ENCODE results near the gene ONECUT2. TPM values are rescaled to one million over a fixed set of nuclear protein-coding genes. Genes with fewer than 3 reads are reported as not detected.

The ONECUT2 gene
- total RNA-seq, 1 donor from 2014 or later = 0.41 TPM

DNA sequence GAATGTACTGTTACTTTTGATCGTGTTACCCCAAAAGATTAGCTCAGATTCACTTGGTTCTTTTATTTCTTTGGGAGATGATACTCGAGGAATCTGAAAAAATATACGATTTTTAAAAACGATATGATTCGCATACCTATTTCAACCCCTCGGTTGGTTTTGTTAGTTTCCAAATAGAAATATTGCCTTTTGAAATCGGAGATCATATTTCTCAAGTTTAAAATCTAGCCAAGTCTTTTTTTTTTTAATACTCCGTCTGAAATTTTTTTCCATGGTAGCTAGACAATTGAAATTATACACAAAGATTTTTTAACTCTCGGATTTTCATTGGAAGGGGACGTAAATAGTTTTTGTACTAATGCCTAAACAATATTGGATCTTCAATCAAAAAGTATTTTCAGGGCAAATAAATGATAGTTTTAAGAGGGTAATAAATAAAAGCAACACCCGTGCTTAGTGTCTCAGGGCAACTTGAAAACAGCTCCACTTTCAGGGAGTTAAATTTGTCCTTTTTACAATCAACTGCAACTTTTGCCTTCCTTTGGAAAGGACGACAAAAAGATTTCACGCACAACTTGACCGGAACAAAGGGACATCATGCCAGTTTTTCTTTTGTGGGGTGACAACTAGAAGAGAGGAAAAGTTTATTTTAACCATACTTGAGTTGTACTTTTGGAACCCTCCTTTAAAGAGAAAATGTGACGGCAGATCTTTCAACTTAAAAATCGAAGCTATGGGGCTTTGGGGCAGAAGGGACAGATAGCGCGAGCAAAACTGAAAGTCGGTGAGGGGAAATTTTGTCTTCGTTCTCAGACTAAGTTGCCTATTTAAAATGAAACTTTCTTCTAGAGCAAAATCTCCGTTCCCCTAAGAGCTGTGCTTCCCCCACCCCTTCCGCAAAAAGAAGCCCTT is 5.8 kb upstream of the ONECUT2 start:
- intact Hi-C loops (cut with micrococcal nuclease) = no loop called here
- peaks cover 7% of the 10 kb centered on the region for H3K9me3 ChIP-seq (replicated peaks)
- DNase-seq = no peak
- H3K27ac ChIP-seq (replicated peaks) = no peak overlapping the region
- peaks cover 34% of the 10 kb centered on the region for H3K4me1 ChIP-seq
- H3K27me3 ChIP-seq (ENCODE audit: low read depth) = peaks cover 100% of the 10 kb centered on the region
- TF ChIP-seq, protein P1, sequence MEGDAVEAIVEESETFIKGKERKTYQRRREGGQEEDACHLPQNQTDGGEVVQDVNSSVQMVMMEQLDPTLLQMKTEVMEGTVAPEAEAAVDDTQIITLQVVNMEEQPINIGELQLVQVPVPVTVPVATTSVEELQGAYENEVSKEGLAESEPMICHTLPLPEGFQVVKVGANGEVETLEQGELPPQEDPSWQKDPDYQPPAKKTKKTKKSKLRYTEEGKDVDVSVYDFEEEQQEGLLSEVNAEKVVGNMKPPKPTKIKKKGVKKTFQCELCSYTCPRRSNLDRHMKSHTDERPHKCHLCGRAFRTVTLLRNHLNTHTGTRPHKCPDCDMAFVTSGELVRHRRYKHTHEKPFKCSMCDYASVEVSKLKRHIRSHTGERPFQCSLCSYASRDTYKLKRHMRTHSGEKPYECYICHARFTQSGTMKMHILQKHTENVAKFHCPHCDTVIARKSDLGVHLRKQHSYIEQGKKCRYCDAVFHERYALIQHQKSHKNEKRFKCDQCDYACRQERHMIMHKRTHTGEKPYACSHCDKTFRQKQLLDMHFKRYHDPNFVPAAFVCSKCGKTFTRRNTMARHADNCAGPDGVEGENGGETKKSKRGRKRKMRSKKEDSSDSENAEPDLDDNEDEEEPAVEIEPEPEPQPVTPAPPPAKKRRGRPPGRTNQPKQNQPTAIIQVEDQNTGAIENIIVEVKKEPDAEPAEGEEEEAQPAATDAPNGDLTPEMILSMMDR (IDR thresholded peaks at IDR 0.05; ENCODE audit: borderline replicate concordance) = no peak
- H3K4me3 ChIP-seq = no peak overlapping the region
- H3K36me3 ChIP-seq = no peaks in the 10 kb centered on the region

DNA sequence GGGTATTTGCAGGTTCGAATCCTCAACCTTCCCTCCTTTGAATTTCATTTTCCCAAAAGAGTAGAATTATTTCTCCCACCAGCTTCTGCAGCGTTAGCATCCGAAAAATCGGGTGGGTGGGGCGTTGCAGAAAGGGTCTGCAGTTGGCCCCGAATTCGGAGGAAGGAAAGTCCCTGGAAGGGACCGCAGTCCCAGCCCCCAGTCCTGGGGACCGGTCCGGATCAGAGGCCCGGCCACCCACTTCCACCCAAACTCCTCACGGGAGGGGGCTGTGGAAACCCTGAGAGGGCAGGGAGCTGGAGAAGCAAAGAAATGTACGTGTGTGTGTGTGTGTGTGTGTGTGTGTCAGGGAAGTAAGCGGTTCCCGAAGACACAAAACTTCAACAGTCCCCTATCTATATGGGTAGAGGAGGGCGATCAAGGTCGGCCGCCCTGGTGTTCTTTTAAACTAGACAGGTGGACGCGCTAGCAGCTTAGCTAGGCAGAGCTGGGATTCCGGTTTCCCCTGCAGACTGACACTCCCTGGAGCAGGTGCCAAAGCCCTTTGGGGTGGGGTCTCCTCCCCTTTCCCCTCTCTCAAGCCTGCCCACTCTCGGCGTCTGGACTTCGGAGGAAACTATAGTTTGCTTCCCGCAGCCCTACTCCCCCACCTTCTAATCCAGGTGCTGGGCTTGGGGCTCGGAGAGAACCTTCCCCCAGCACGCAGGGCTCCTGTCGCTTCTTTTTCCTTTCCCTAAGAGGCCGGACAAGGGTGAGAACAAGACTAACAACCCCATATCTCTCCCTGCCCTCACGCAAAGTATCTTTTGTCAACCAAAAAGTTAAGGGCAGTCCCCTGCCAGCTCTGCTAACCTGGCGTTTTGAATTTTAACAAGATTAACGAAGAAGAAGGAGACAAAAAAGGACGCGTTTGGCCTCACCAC is 4.8 kb upstream of the ONECUT2 start:
- H3K9me3 ChIP-seq (replicated peaks) = peaks cover 7% of the 10 kb centered on the region
- TF ChIP-seq, protein P1 (IDR thresholded peaks at IDR 0.05; ENCODE audit: borderline replicate concordance) = no peak
- H3K27ac ChIP-seq (replicated peaks) = no peak overlapping the region
- no peak for DNase-seq
- peaks cover 100% of the 10 kb centered on the region for H3K27me3 ChIP-seq (ENCODE audit: low read depth)
- H3K4me1 ChIP-seq = peaks cover 43% of the 10 kb centered on the region
- no peak overlapping the region for H3K4me3 ChIP-seq
- no peaks in the 10 kb centered on the region for H3K36me3 ChIP-seq
- intact Hi-C loops (cut with micrococcal nuclease) = no loop called here

DNA sequence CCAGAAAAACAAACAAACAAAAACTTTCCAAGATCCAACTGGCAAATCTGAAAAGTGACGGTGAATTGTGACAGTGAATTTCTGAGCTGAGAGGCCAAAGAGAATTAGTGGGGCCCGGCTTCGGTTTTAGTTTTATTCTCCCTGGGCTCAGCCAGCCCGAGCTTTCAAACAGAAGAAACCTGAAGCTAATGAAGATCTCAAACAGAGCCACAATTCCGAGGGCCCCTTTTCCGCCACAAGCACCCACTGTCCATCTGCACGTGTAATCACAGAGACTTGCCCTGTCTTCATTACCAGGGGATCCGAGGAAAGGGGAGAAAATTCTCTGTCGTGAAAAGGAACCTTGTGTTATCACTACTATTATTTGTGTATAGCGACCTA is 4.2 kb upstream of the ONECUT2 start:
- intact Hi-C loops (cut with micrococcal nuclease) = no loop called here
- H3K4me1 ChIP-seq = peaks cover 44% of the 10 kb centered on the region

DNA sequence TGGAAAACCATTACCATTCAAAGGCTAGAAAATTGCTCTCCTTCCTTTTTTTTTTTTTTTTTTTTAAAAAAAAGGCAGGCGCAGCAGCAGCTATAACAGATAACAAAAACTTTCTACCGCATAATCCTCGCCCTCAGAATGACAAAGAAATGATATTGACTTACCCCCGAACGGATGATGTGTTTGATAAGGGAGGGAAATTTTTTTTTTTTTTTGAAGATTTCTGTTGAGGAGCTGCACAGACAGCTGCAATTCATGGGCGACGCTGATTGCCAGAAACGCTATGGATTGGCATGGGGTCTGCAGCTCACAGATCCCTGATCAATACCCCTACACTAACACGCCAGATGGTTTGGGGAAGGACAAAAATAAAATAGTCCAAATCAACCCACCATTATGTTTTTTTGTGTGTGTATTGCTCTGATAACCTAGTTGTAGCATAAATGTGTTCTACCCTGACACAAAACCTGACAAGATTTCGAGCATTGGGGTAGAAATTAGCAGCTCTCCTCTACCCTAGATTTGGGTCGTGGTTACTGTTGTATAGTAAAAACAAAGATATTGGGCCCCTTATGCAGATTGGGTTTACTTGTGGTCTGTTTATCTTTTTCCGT is 3.6 kb upstream of the ONECUT2 start:
- intact Hi-C loops (cut with micrococcal nuclease) = no loop called here
- peaks cover 50% of the 10 kb centered on the region for H3K4me1 ChIP-seq

More for the DNA sequence above, 4.2 kb upstream of the ONECUT2 start:
- Histone ChIP-seq H3K27ac (replicated peaks) (no peak overlapping the region), H3K27me3 (ENCODE audit: low read depth) (peaks cover 97% of the 10 kb centered on the region), H3K4me3 (no peak overlapping the region), H3K9me3 (replicated peaks) (peaks cover 7% of the 10 kb centered on the region), H3K36me3 (no peaks in the 10 kb centered on the region)
- no peak for DNase-seq
- TF ChIP-seq, protein P1 (IDR thresholded peaks at IDR 0.05; ENCODE audit: borderline replicate concordance) = no peak

More for the DNA sequence above, 3.6 kb upstream of the ONECUT2 start:
- DNase-seq = no peak
- Histone ChIP-seq H3K27ac (replicated peaks) (no peak overlapping the region), H3K27me3 (ENCODE audit: low read depth) (peaks cover 97% of the 10 kb centered on the region), H3K36me3 (no peaks in the 10 kb centered on the region), H3K9me3 (replicated peaks) (peaks cover 7% of the 10 kb centered on the region), H3K4me3 (no peak overlapping the region)
- TF ChIP-seq, protein P1 (IDR thresholded peaks at IDR 0.05; ENCODE audit: borderline replicate concordance) = no peak

All from left ventricle myocardium inferior (tissue), 1 donor.